Measurements from ENCODE around the gene ATF3. TPM values are rescaled to one million over a fixed set of nuclear protein-coding genes. Genes with fewer than 3 reads are reported as not detected.
"Not testable (repeated sequence)": the region's sequence is repeated elsewhere in the genome, so short reads cannot be mapped to it uniquely, and the experiment has no call there.

Gene ATF3
- total RNA-seq, 2 experiments from 2014 or later = 21.6 to 21.8 TPM

- DNase-seq = no peak
- H3K9me3 Mint-ChIP-seq = no peaks in the 10 kb centered on the region
- no peaks in the 10 kb centered on the region for H3K27me3 Mint-ChIP-seq
- H3K4me1 Mint-ChIP-seq = peaks cover 7% of the 10 kb centered on the region
- no peak overlapping the region for H3K4me3 Mint-ChIP-seq
- H3K36me3 Mint-ChIP-seq (ENCODE audit: low read depth) = peaks cover 8% of the 10 kb centered on the region
- ChIA-PET POLR2A (interaction anchor here (0.9 kb wide), 1 partner anchor 17 kb away, joined by 3 read pairs; the partner anchor contains the start of gene ATF3), CTCF (interaction anchor here (1.5 kb wide), 1 partner anchor 137 kb away, joined by 3 read pairs; no protein-coding TSS in a partner anchor)
- no peak overlapping the region for H3K27ac Mint-ChIP-seq
Measured at GRCh38 chr1:212625781-212626450, 17.4 kb downstream of the ATF3 start.

DNA sequence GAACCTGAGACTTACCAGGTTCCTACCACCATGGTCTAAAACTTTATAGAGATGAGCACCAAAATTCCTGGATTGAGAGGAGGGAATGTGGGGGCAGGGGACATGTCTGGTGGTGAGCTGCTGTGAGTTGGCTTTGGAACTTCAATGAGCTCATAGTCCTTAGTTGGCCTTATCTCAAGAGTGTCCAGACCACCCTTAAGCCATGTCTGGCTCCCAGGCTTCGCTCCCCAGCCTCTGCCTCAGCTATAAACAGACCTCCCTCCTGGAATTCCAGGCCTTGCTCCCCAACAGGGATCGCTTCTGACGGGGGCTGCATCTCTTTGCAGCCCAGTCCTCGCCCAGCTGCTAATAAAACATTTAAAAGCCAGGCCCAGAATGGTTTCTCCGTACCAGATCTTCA, 19.5 kb downstream of the ATF3 start:
- ChIA-PET CTCF (interaction anchor here (1.1 to 1.2 kb wide), 2 partner anchors 37 to 272 kb away, joined by 3 read pairs; no protein-coding TSS in a partner anchor), POLR2A (no interaction called here)
- Mint-ChIP-seq H3K4me1 (no peaks in the 10 kb centered on the region), H3K27me3 (peaks cover 3% of the 10 kb centered on the region), H3K27ac (no peak overlapping the region), H3K36me3 (ENCODE audit: low read depth) (no peaks in the 10 kb centered on the region), H3K4me3 (no peak overlapping the region), H3K9me3 (no peaks in the 10 kb centered on the region)
- DNase-seq = no peak

DNA sequence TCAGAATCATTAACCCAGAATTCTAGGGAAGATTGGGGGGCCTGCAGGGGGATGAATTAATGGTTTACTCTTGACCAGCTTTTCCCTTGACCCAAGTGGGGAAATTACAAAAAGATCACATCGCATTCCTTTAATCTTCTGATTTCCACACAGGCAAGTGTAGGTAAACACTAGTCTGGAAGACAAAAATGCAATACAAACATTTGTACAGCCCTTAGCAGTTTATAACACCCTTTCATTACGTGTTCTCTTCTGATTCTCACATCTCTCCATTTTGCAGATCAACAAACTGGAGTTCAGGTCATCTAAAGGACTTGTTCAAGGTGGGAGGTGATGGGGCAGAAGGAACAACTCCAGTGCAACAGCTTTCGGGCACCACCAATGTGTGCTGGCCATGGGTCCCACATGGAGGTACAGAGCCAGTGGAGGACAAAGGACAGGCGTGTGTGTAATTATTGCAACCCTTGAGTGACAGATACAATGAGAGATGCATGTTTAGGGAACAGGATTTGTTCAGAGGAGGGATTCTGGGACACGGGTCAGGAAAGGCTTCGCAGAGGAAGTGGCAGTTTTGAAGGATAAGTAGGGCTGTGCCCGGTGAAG, 20.4 kb downstream of the ATF3 start:
- ChIA-PET CTCF (interaction anchor here (1.1 to 2.0 kb wide), 4 partner anchors 14 to 271 kb away, joined by 3 to 8 read pairs (median 3); no protein-coding TSS in a partner anchor), POLR2A (no interaction called here)
- peaks cover 3% of the 10 kb centered on the region for H3K27me3 Mint-ChIP-seq
- H3K27ac Mint-ChIP-seq = no peak overlapping the region
- no peak for DNase-seq
- H3K36me3 Mint-ChIP-seq (ENCODE audit: low read depth) = no peaks in the 10 kb centered on the region
- H3K9me3 Mint-ChIP-seq = peaks cover 2% of the 10 kb centered on the region
- no peak overlapping the region for H3K4me3 Mint-ChIP-seq
- H3K4me1 Mint-ChIP-seq = no peaks in the 10 kb centered on the region

DNA sequence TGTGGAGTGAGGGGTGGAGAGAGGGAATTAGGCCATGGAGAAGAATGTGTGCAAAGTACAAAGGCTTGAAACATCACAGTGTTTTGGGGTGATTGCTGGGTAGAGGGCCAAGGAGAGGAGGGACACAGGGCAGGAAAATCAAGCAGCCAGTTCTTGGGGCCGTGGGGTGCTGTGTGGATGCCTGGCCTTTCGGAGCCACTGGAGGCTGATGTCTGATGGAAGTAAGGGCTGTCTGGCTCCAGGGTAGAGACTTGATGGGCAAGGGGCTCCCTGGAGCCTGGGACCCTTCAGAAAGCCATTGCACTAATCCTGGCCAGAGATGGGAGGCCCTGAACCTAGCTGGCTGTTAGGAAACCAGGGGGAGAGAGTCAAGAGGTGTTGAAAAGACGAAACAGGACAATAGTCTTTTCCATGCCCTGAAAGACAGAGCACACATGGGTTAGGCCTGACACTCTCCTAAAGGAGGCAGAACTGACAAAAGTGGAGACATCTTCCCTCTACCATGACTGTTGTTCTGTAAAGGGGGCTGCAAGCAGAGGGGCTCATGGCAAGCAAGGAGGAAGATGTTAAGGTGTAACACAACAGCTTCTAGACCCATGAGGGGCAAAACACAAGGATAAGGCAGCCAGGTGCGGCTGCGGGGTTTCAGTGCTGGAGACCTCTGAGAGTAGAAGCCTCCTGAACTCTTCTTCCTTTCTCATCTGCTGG, 21.0 kb downstream of the ATF3 start:
- Mint-ChIP-seq H3K27ac (no peak overlapping the region), H3K27me3 (peaks cover 3% of the 10 kb centered on the region), H3K9me3 (peaks cover 7% of the 10 kb centered on the region), H3K36me3 (ENCODE audit: low read depth) (peaks cover 4% of the 10 kb centered on the region), H3K4me1 (peaks cover 3% of the 10 kb centered on the region), H3K4me3 (no peak overlapping the region)
- no peak for DNase-seq
- ChIA-PET CTCF (interaction anchor here (1.1 to 2.0 kb wide), 4 partner anchors 13 to 153 kb away, joined by 3 to 8 read pairs (median 4); no protein-coding TSS in a partner anchor), POLR2A (interaction anchor here (1.1 kb wide), 1 partner anchor 15 kb away, joined by 3 read pairs; no protein-coding TSS in a partner anchor)

GRCh38 chr1:212630158-212630900, 21.8 kb downstream of the ATF3 start:
- ChIA-PET CTCF (interaction anchor here (0.9 to 2.0 kb wide), 7 partner anchors 12 to 153 kb away, joined by 3 to 8 read pairs (median 3); no protein-coding TSS in a partner anchor), POLR2A (interaction anchor here (0.6 to 1.1 kb wide), 2 partner anchors 16 to 22 kb away, joined by 3 read pairs; partner anchors contain the start of gene ATF3)
- Mint-ChIP-seq H3K27me3 (peaks cover 3% of the 10 kb centered on the region), H3K27ac (no peak overlapping the region), H3K4me1 (peaks cover 10% of the 10 kb centered on the region), H3K9me3 (peaks cover 12% of the 10 kb centered on the region), H3K36me3 (ENCODE audit: low read depth) (peaks cover 8% of the 10 kb centered on the region), H3K4me3 (no peak overlapping the region)
- DNase-seq = peak; percentile 65

- Mint-ChIP-seq H3K4me1 (peaks cover 36% of the 10 kb centered on the region), H3K27me3 (peaks cover 7% of the 10 kb centered on the region), H3K27ac (no peak overlapping the region), H3K9me3 (peaks cover 12% of the 10 kb centered on the region), H3K36me3 (ENCODE audit: low read depth) (peaks cover 8% of the 10 kb centered on the region), H3K4me3 (no peak overlapping the region)
- DNase-seq = no peak
- POLR2A ChIA-PET = no interaction called here
- CTCF ChIA-PET = interaction anchor here (1.3 kb wide), 1 partner anchor 156 kb away, joined by 4 read pairs; no protein-coding TSS in a partner anchor
Measured at GRCh38 chr1:212633161-212633560, 24.6 kb downstream of the ATF3 start.

- POLR2A ChIA-PET = no interaction called here
- Mint-ChIP-seq H3K36me3 (ENCODE audit: low read depth) (peaks cover 8% of the 10 kb centered on the region), H3K9me3 (peaks cover 12% of the 10 kb centered on the region)
Measured at GRCh38 chr1:212634252-212634651, 25.7 kb downstream of the ATF3 start.

GRCh38 chr1:212635141-212635631, 26.6 kb downstream of the ATF3 start:
- no peak for DNase-seq
- no peak overlapping the region for H3K4me3 Mint-ChIP-seq
- ChIA-PET CTCF (interaction anchor here (1.1 kb wide), 1 partner anchor 121 kb away, joined by 4 read pairs; no protein-coding TSS in a partner anchor), POLR2A (no interaction called here)
- H3K27me3 Mint-ChIP-seq = peaks cover 17% of the 10 kb centered on the region
- peaks cover 8% of the 10 kb centered on the region for H3K36me3 Mint-ChIP-seq (ENCODE audit: low read depth)
- H3K9me3 Mint-ChIP-seq = peaks cover 12% of the 10 kb centered on the region
- peaks cover 38% of the 10 kb centered on the region for H3K4me1 Mint-ChIP-seq
- peak overlapping the region; percentile 29 for H3K27ac Mint-ChIP-seq

More at GRCh38 chr1:212634252-212634651, 25.7 kb downstream of the ATF3 start:
- DNase-seq = no peak
- no peak overlapping the region for H3K27ac Mint-ChIP-seq
- H3K4me3 Mint-ChIP-seq = no peak overlapping the region
- peaks cover 11% of the 10 kb centered on the region for H3K27me3 Mint-ChIP-seq
- peaks cover 38% of the 10 kb centered on the region for H3K4me1 Mint-ChIP-seq
- CTCF ChIA-PET = no interaction called here

- ChIA-PET POLR2A (no interaction called here), CTCF (no interaction called here)
- Mint-ChIP-seq H3K27ac (no peak overlapping the region), H3K9me3 (peaks cover 12% of the 10 kb centered on the region), H3K27me3 (peaks cover 22% of the 10 kb centered on the region), H3K4me3 (no peak overlapping the region), H3K4me1 (peaks cover 38% of the 10 kb centered on the region), H3K36me3 (ENCODE audit: low read depth) (peaks cover 8% of the 10 kb centered on the region)
- DNase-seq = no peak
Measured at GRCh38 chr1:212637902-212638301, 29.3 kb downstream of the ATF3 start.

GRCh38 chr1:212638492-212639151, 30.1 kb downstream of the ATF3 start:
- POLR2A ChIA-PET = no interaction called here
- no peak for DNase-seq
- H3K4me1 Mint-ChIP-seq = peaks cover 38% of the 10 kb centered on the region
- H3K4me3 Mint-ChIP-seq = no peak overlapping the region
- H3K9me3 Mint-ChIP-seq = peaks cover 9% of the 10 kb centered on the region
- CTCF ChIA-PET = no interaction called here
- peaks cover 22% of the 10 kb centered on the region for H3K27me3 Mint-ChIP-seq
- no peak overlapping the region for H3K27ac Mint-ChIP-seq
- H3K36me3 Mint-ChIP-seq (ENCODE audit: low read depth) = peaks cover 8% of the 10 kb centered on the region

GRCh38 chr1:212639524-212639923, 31.0 kb downstream of the ATF3 start:
- H3K4me1 Mint-ChIP-seq = peaks cover 36% of the 10 kb centered on the region
- CTCF ChIA-PET; DNase-seq; H3K4me3 Mint-ChIP-seq; H3K27ac Mint-ChIP-seq; H3K9me3 Mint-ChIP-seq; H3K36me3 Mint-ChIP-seq (ENCODE audit: low read depth): not testable (repeated sequence)
- peaks cover 22% of the 10 kb centered on the region for H3K27me3 Mint-ChIP-seq
- POLR2A ChIA-PET = interaction anchor here (0.8 kb wide), 1 partner anchor 81 kb away, joined by 3 read pairs; no protein-coding TSS in a partner anchor

All from activated CD4-positive, alpha-beta memory T cell treated with anti-CD3 and anti-CD28 coated beads, Interleukin-2, amount 10 ng/mL, durations not matched to agents 7 days and 5 days (primary cell).